HFFc6 (cell line): Measurements from ENCODE around the gene TSHZ1. TPM values are rescaled to one million over a fixed set of nuclear protein-coding genes. Genes with fewer than 3 reads are reported as not detected.

ENCODE experiments used
- DNase-seq: peaks from one replicate; pipeline ENCODE4 v3.0.0-alpha.2; 2018
- H3K27ac Mint-ChIP-seq: 2 replicates; pipeline ENCODE4 v1.8.0; 2020; ENCODE audit warnings: mild to moderate bottlenecking, mixed read lengths
- H3K27me3 Mint-ChIP-seq: 2 replicates; pipeline ENCODE4 v1.8.0; 2021; ENCODE audit warnings: mild to moderate bottlenecking, moderate library complexity, mixed read lengths; ENCODE audit not compliant: insufficient read depth
- H3K36me3 Mint-ChIP-seq: 2 replicates; pipeline ENCODE4 v1.8.0; 2021; ENCODE audit warnings: low read depth, mixed read lengths
- H3K4me1 Mint-ChIP-seq: 2 replicates; pipeline ENCODE4 v1.8.0; 2020; ENCODE audit warnings: low read depth, mixed read lengths
- H3K4me3 Mint-ChIP-seq: 2 replicates; pipeline ENCODE4 v1.8.0; 2020; ENCODE audit warnings: mild to moderate bottlenecking, moderate library complexity, mixed read lengths
- H3K9me3 Mint-ChIP-seq: 2 replicates; pipeline ENCODE4 v1.8.0; 2020; ENCODE audit warnings: mild to moderate bottlenecking, mixed read lengths
- CTCF ChIP-seq: fragments of 200-600 bp; sonication (generic); IDR thresholded peaks from 2 replicates; pipeline ENCODE4 v1.5.0; 2021; ENCODE audit warnings: antibody characterized with exemption, mild to moderate bottlenecking
- total RNA-seq, 6 experiments: library from RNA; stranded (reverse); fragmentation: NEBNext Ultra II Directional; extraction: Animal tissue kit (Norgen Biotek cat#: 25700); gene quantifications; 2 replicates in 1 of 6; 3 replicates in 5 of 6; pipeline ENCODE4 v1.2.3, GENCODE V29; 2021

Gene TSHZ1
- total RNA-seq, 6 experiments from 2014 or later, result 18.6 to 25.0 (median 23.3) TPM

GRCh38 chr18:75284566-75284965 is 74.0 kb downstream of the TSHZ1 start:
- H3K9me3 Mint-ChIP-seq, result no peaks in the 10 kb centered on the region
- no peak overlapping the region for H3K27ac Mint-ChIP-seq
- H3K36me3 Mint-ChIP-seq, result peaks cover 33% of the 10 kb centered on the region
- peaks cover 17% of the 10 kb centered on the region for H3K4me1 Mint-ChIP-seq
- no peak for DNase-seq
- H3K4me3 Mint-ChIP-seq, result no peak overlapping the region
- TF ChIP-seq CTCF, result no peak
- H3K27me3 Mint-ChIP-seq, result peaks cover 4% of the 10 kb centered on the region

- no peak for TF ChIP-seq CTCF
- DNase-seq, result no peak
- Mint-ChIP-seq H3K27ac (no peak overlapping the region), H3K4me1 (peaks cover 4% of the 10 kb centered on the region), H3K9me3 (no peaks in the 10 kb centered on the region), H3K4me3 (no peak overlapping the region), H3K36me3 (peaks cover 33% of the 10 kb centered on the region), H3K27me3 (no peaks in the 10 kb centered on the region; the same call in none of the 2 replicates)
These were observed 75.3 kb downstream of the TSHZ1 start for GRCh38 chr18:75285876-75286275.

DNA sequence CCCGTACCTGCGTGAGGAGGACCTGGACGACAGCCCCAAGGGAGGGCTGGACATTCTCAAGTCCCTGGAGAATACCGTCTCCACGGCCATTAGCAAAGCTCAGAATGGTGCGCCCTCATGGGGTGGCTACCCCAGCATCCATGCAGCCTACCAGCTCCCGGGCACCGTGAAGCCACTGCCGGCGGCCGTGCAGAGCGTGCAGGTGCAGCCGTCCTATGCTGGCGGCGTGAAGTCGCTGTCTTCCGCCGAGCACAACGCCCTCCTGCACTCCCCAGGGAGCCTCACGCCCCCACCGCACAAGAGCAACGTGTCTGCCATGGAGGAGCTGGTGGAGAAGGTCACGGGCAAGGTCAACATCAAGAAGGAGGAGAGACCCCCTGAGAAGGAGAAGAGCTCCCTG is 76.4 kb downstream of the TSHZ1 start:
- DNase-seq, result no peak
- no peaks in the 10 kb centered on the region for H3K4me1 Mint-ChIP-seq
- no peaks in the 10 kb centered on the region for H3K9me3 Mint-ChIP-seq
- TF ChIP-seq CTCF, result no peak
- H3K27me3 Mint-ChIP-seq, result no peaks in the 10 kb centered on the region; the same call in none of the 2 replicates
- H3K4me3 Mint-ChIP-seq, result no peak overlapping the region
- no peak overlapping the region for H3K27ac Mint-ChIP-seq
- H3K36me3 Mint-ChIP-seq, result peaks cover 33% of the 10 kb centered on the region

DNA sequence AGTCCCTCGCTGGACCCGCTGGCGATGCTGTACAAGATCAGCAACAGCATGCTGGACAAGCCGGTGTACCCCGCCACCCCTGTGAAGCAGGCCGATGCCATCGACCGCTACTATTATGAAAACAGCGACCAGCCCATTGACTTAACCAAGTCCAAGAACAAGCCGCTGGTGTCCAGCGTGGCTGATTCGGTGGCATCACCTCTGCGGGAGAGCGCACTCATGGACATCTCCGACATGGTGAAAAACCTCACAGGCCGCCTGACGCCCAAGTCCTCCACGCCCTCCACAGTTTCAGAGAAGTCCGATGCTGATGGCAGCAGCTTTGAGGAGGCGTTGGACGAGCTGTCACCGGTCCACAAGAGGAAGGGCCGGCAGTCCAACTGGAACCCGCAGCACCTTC is 77.1 kb downstream of the TSHZ1 start:
- Mint-ChIP-seq H3K27me3 (no peaks in the 10 kb centered on the region; the same call in none of the 2 replicates), H3K9me3 (no peaks in the 10 kb centered on the region), H3K36me3 (peaks cover 28% of the 10 kb centered on the region), H3K27ac (no peak overlapping the region), H3K4me1 (no peaks in the 10 kb centered on the region), H3K4me3 (no peak overlapping the region)
- TF ChIP-seq CTCF, result no peak
- DNase-seq, result no peak

DNA sequence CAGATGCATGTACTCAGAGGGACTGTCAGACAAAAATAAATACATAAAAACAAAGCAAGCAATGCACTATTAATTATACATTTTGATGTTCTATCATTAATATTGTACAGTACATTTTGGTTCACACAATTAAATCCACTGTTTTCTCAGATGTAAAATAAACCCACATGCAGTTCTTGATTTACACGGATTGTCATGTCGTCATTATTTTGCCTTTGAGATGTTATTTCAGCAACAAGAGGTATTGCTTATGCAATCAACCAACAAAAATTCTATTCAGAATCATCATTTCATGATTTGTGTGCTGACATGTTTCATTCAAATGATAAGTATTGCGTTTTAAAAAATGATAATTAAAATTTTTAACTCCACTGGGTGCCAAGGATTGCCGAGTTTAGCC is 79.2 kb downstream of the TSHZ1 start:
- no peak for TF ChIP-seq CTCF
- DNase-seq, result no peak
- Mint-ChIP-seq H3K9me3 (no peaks in the 10 kb centered on the region), H3K27me3 (no peaks in the 10 kb centered on the region; the same call in none of the 2 replicates), H3K27ac (no peak overlapping the region), H3K4me1 (no peaks in the 10 kb centered on the region), H3K36me3 (peaks cover 28% of the 10 kb centered on the region), H3K4me3 (no peak overlapping the region)
